Measurements from ENCODE around the gene GPR180.

The GPR180 gene

DNA sequence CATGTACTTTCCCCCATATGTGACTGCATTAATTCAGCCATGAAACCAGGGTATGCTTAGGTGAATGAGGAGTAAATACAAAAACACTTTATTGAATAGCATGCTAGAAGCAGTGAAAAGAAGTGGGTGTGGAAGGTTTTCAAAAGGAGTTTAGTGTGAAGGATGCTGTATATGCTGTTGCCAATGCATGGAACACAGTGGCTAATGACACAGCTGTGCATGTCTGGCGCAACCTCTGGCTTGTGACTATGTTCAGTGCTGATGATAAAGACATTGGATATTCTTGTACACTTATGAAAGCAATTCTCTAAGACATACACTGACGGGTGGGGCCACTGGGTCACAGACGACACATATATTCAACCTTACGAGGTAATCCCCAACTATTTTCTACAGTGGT, 55.5 kb downstream of the GPR180 start:
- DNase-seq = no peak

DNA sequence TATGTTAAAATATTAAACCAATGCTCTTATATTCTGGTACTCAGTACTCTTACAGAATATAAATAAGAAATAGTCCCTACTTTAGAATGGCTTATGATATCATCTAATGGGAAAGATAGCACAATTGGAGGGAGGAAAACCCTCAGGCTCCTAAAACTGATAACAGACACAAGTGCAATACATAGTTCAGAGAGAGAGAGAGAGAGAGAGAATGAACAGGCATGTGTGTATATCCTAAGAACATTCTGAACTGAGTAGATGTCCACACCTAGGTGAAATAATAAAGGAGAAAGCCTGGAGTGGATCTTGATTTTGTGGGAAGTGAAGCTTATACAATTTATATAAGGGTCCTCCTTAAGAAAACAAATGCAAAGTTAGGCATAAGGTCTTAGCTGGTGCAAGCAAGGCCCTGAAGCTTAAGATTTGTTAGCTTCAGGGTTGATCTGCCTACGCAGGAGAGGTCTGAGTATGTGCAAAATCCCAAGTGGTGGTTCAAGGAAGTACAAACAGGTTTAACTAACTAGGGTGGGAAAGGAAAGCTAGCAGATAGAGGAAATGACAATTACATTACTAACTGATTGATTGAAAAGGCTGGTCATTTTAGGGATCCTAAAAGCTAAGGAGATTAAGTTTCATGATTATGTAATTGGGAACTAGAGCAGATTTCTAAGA, 57.4 kb downstream of the GPR180 start:
- no peak for DNase-seq

DNA sequence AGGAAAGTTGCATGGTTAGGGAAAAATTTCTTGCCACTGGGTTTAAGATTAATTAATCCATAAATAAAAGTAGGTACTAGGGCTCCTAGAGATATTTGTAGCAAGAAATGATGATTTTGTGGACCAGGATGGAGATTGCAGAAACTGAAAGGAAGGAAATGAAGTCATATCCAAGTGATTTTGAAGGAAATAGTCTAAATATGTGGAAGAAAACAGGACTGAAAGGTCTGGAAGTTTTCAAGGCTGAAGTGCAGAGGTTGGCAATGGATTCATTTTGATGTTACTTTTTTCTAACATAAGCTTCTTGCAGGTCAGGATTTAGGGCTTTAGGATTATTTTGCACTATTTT, 57.9 kb downstream of the GPR180 start:
- DNase-seq = no peak

DNA sequence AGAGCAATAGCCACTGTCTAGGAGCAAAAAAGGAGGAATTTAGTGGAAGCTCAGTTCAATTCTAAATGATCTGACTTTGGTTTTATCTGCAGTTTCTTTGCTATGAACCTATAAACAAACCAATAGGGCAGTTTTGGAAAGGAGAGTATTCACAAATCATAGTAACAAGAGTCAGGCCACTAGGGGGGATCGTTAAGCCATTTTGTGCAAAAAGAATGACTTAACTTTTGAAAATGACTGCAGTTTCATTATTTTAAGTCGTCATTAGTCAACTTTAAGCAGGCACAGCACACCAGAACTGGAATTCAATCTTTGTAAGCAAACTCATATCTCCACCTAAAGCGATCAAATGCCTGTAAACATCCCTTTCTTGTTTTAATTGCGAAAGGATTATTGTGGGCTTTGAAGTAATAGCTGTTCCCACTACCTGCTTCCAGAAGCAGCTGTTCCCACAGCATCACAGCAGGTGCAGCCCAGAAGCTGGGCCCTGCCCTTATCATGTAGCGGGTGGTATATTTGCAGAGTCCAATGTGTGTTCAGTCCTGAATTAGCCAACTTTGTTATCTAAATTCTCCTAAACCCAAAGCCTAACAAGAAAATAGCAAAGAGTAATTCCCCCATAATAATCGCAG, 59.2 kb downstream of the GPR180 start:
- no peak for DNase-seq

DNA sequence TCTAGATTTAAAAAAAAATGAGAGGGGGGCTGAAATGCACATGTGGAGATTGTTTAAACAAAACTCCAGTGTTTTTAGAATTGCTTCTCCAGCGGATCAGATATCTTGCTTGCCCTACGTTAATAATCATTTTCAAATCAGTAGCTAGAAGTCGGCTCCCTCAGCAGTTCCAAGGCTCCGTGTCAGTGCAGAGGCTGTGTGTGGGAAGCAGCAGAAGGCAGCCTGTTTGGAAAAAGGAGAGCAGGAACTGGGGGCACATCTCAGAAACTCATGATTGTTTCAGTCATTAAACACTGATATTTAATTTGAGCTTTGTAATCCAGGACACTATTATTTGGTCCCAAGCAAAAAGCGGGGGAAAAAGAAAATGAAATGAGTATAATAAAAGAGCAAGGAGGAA, 59.7 kb downstream of the GPR180 start:
- no peak for DNase-seq

- no peak for DNase-seq
Observed at GRCh38 chr13:94662274-94662945, 60.8 kb downstream of the GPR180 start.

GRCh38 chr13:94664889-94665288, 63.2 kb downstream of the GPR180 start:
- no peak for DNase-seq

GRCh38 chr13:94666065-94666464, 64.4 kb downstream of the GPR180 start:
- no peak for DNase-seq

GRCh38 chr13:94667190-94667589, 65.5 kb downstream of the GPR180 start:
- DNase-seq = peak; percentile 14 to 38

DNA sequence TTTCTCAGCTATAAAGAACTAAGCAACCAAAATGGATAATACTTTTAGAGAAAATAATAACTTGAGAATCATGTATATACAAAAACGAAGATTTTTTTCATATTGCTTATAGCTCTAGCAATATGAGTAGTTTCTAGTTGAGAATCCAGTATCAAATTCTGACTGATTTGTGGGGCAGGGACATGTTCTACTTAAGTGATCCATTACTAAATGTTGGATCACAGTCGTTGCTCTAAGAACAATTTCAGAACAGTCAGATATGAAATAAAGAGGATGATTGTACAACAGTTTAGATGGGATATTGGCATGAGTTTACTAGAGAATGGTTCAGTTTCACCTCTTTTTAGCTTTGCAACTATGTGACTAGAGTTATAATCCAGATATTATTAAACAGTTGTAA, 70.7 kb downstream of the GPR180 start:
- no peak for DNase-seq

- no peak for DNase-seq
Observed at GRCh38 chr13:94673851-94674250, 72.2 kb downstream of the GPR180 start.

GRCh38 chr13:94674609-94675348, 73.1 kb downstream of the GPR180 start:
- peak in 1 of 2 donors; percentile 70 for DNase-seq

DNA sequence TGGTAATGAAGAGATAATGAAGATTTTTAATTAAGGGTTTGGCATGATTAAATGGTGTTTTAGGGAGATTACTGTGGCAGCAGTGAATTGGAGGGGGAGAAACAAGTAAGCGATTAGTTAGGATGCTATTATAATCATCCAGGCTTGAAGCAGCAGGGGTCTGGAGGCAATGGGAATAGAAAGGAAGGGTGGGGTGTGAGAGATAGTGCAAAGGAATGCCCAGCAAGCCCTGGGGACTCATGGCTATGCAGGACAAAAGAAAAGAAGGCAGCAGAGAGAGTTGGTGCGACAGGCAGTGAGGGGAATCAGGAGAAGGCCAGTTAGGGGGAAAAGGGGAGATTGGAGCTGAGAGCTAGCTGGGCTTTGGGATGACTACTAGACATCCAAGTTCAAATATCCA, 76.1 kb downstream of the GPR180 start:
- DNase-seq = no peak

DNA sequence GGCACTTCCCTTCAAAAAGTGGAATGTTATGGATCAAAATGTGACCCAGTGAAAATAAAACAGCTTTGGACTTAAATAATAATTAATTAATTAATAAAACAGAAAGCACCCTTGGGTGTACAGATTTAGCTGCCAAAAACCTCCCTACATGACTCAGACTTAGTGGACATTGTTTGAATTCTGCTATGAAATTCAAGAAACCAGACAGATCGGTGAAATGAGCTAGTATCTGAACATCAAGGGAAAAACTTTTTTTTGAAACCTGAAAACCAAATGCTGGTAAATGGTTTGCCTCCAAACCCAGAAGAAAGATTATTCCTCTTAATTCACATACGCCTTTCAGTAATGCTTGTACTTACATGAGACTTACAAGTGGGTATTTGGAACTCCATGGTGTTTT, 77.2 kb downstream of the GPR180 start:
- DNase-seq = no peak

DNA sequence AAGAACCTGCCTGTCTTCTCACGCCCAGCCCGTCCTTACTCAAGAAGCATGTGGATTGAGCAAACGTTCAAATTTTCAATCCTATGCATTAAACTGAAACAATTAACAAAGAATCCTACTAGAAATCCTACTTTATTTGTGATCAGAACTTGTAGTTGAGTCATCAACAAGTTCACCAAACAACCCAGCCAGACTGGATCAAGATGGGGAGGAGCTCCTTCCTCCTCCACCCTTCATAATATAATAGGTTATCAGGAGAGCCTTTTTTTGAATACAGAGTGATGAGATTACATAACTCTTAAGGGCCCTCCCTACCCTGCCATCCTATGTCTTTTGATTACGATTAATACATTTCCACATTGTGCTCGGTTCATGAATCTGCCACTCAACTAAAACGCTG, 78.0 kb downstream of the GPR180 start:
- no peak for DNase-seq

- DNase-seq = no peak
Observed at GRCh38 chr13:94682229-94682628, 80.6 kb downstream of the GPR180 start.

DNA sequence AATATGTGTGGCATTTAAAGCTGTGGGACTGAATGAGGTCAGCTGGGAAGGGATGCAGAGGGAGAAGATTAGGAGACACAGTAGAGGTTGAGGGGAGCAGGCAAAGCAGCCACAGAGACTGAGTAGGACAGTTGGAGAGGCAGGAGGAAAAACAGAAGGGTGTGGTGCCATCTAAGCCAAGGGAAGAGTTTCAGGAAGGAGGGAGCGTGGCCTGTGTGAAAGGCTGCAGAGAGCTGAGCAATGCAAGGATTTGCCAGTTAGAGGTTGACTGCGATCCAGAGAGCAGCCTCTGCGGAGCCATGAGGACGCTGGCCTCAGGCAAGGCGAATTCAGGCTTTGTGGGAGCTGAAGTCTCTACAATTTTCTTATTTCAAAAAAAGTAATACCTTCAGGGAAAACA, 81.8 kb downstream of the GPR180 start:
- no peak for DNase-seq
